Activated CD4-positive, alpha-beta T cell treated with anti-CD3 and anti-CD28 coated beads, Interleukin-2, amount 50 U/mL, for 24 hours (primary cell): Measurements from ENCODE around the gene ERMN.

Source experiments
- DNase-seq, 2 donors: peaks; one replicate each; pipeline ENCODE4 v3.0.0-alpha.2; 2020; ENCODE audit warnings: low read depth in 1 of 2, low spot score in 1 of 2

The ERMN gene

GRCh38 chr2:157333304-157334047, 7.9 kb upstream of the ERMN start:
- no peak for DNase-seq

GRCh38 chr2:157329524-157329923, 3.9 kb upstream of the ERMN start:
- no peak for DNase-seq

- DNase-seq, result peak; percentile 80 to 87
Measured at GRCh38 chr2:157327621-157328500, 2.2 kb upstream of the ERMN start.

GRCh38 chr2:157327200-157327599, 1.6 kb upstream of the ERMN start:
- DNase-seq, result no peak

GRCh38 chr2:157326698-157327097, 1.1 kb upstream of the ERMN start:
- DNase-seq, result no peak

GRCh38 chr2:157324331-157324843, 1.2 kb downstream of the ERMN start:
- no peak for DNase-seq

GRCh38 chr2:157322432-157322831, 3.2 kb downstream of the ERMN start:
- no peak for DNase-seq

- no peak for DNase-seq
Measured at GRCh38 chr2:157321466-157321865, 4.2 kb downstream of the ERMN start.

GRCh38 chr2:157320409-157320808, 5.2 kb downstream of the ERMN start:
- no peak for DNase-seq

GRCh38 chr2:157319795-157320194, 5.8 kb downstream of the ERMN start:
- no peak for DNase-seq

GRCh38 chr2:157318884-157319283, 6.7 kb downstream of the ERMN start:
- DNase-seq, result no peak

GRCh38 chr2:157315901-157316300, 9.7 kb downstream of the ERMN start:
- no peak for DNase-seq

GRCh38 chr2:157312866-157313486, 12.6 kb downstream of the ERMN start:
- DNase-seq, result no peak

GRCh38 chr2:157311706-157312105, 13.9 kb downstream of the ERMN start:
- DNase-seq, result no peak

GRCh38 chr2:157309878-157310277, 15.7 kb downstream of the ERMN start:
- DNase-seq, result no peak

- no peak for DNase-seq
Measured at GRCh38 chr2:157307021-157307420, 18.6 kb downstream of the ERMN start.

- DNase-seq, result no peak
Measured at GRCh38 chr2:157305723-157306110, 19.9 kb downstream of the ERMN start.

- no peak for DNase-seq
Measured at GRCh38 chr2:157304811-157305722, 20.6 kb downstream of the ERMN start.

- no peak for DNase-seq
Measured at GRCh38 chr2:157303612-157304011, 22.0 kb downstream of the ERMN start.

GRCh38 chr2:157302492-157303099, 23.0 kb downstream of the ERMN start:
- peak in 1 of 2 donors; percentile 39 for DNase-seq
